ENCODE data around the gene MSRB1. TPM values are rescaled to one million over a fixed set of nuclear protein-coding genes. Genes with fewer than 3 reads are reported as not detected.
A peak's percentile ranks its signal among the peaks of the same experiment; 100 is the strongest.
"Not testable (repeated sequence)": the region's sequence is repeated elsewhere in the genome, so short reads cannot be mapped to it uniquely, and the experiment has no call there.

Gene MSRB1
- polyA plus RNA-seq, 4 donors, result 62.5 to 86.2 (median 67.2) TPM

DNA sequence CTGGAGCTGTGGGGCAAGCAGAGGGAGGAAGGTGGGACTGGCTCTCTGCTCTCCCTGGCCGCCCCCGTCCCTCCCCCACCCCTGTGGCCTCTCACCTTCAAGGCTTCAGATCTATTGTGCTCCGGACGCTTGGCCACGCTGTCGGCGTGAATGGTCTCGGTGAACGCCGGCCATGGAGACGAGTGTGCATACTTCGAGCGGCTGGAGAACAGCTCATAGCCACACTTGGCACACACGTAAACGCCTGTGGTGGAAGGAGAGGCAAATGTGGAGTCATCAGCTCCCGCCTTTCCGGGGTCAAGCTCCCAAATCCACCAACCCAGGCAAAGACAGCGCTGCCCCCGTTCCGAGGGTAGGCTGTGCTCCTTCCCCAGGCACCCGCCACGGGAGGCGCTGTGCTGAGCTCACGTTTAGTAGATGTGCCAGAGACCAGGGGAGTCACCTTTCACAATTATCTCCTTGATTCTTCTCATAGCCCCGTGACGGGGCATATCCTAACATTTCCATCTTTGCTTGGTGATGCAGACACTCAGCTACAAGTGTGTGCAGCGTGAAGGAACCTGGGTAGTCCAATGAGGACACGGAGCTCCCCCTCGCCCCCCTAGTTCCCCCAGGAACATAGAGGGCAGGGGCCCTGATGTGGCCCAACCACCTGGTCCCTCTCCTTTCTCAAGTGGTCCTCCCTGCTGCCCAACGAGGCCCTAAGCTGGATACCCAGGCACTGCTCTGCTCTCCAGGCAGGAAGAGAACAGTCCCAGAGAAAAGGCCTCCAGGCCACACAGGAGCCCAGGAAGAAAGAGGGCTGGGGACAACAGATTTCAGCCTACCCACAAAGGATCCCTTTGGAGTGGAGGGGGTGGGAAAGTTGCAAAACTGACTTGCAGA, 1.6 kb downstream of the MSRB1 start:
- no peak for DNase-seq (ENCODE audit: low read depth in 4 of 4, low spot score in 3 of 4)

DNA sequence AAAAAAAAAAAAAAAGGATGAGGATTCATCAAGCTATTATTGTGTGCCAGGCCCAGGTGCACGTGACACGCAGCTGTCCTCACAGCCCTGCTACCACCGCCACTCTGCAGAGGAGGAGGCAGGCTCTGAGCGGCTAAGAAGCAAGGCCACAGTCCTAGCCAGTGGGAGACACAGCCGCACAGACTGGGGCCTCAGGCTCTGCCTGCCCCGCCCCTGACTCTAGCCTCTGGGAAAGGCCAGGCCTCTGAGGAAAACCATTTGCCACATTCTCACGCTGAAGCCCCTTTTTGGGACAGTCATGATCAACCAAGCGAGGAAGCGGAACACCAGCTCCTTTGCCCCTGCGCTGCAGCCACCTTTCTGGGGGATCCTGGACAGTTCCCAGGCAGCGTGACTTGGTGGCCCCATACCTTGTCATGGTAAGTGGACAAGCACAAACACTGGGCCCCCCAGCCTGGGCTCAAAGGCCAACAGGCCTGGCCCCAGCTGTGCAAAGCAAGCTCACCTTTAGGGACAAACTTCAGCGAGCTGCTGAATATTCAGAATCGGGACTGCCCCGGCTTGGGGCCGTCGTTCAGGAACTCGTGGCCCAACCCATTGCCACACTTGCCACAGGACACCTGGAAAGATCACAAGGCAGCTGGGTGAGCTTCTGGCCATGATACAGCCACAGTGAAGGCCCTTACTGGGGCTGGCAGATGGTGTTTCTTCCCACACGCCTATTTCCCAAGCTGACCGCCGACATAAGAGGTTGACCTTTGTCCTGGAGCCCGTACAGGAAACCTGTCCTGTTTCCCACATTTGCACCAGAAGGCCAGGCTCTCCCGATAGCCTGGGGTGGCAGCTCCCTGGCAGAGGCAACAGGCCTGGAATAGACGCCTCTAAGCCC, 2.5 kb downstream of the MSRB1 start:
- no peak for DNase-seq (ENCODE audit: low read depth in 4 of 4, low spot score in 3 of 4)

DNA sequence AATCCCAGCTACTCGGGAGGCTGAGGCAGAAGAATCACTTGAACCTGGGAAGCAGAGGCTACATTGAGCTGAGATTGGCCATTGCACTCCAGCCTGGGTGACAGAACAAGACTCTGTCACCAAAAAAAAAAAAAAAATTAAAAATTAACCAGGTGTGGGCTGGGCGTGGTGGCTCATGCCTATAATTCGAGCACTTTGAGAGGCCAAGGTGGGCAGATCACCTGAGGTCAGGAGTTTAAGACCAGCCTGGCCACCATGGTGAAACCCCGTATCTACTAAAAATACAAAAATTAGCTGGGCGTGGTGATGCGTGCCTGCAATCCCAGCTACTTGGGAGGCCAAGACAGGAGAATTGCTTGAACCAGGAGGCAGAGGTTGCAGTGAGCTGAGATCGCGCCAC, 3.2 kb downstream of the MSRB1 start:
- not testable (repeated sequence) for DNase-seq (ENCODE audit: low read depth in 4 of 4, low spot score in 3 of 4)

DNA sequence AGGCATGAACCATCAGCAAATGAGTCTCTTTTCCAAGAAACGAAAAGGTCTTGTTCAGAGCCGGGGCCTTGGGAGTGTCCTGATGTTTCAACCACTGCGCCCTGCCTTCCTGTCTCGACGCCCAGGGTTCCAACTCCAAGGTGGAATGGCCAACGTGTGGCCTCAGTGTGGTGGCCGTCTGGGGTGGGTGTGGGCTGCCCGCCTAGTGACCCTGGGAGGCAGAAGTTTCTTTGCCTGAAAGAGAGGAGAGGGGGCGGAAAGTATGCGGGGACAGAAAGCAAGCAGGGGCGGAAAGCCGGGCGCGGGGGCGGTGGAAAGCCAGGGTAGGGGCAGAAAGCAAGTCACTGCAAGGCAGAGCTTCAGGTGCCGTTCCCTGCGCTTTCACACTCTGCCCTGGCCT, 4.1 kb downstream of the MSRB1 start:
- DNase-seq (ENCODE audit: low read depth in 4 of 4, low spot score in 3 of 4), result no peak

DNA sequence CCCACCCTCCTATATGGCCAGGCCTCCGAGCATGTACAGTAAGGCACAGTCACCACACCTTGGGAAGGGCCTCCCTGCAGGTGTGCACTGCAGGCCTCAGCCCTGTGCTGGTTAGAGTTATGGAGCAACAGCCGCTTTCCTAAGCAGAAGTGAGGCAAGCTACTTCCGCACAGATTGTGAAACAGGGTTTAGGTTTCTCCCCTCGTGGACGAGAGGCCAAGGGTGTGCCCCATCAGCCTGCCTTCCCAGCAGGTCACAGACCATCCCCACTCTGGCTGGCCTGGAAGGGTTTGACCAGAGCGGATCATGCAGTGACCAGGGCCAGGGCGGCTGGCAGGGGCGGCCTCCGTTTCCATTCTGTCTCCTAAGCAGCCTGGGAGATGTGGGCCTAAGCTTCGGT, 4.7 kb downstream of the MSRB1 start:
- no peak for DNase-seq (ENCODE audit: low read depth in 4 of 4, low spot score in 3 of 4)

DNA sequence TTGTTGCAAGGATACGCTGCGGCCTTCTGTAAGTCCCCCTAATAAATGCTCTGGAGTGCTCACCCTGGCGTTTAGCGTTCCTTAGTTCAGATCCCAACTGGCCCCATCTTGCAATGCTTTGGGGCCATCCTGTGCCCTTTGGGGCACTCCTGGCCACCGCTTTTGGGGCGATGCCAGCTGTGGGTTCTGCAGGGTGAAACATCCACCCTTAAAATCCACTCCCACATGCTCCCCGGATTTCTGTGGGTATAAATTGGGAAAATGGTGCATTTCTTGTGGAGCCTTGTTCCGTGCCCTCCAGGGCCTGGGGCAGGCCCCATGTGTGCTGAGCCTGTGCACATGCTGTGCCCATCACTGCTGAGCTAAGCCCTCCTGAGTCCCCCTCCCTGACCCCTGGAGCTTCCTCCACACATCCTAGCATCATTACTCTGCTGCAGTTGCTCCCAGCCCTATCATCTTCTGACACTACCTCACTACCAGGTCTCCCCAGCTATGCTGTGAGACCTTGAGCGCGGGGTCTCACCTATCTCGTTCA, 6.0 kb downstream of the MSRB1 start:
- no peak for DNase-seq (ENCODE audit: low read depth in 4 of 4, low spot score in 3 of 4)

DNA sequence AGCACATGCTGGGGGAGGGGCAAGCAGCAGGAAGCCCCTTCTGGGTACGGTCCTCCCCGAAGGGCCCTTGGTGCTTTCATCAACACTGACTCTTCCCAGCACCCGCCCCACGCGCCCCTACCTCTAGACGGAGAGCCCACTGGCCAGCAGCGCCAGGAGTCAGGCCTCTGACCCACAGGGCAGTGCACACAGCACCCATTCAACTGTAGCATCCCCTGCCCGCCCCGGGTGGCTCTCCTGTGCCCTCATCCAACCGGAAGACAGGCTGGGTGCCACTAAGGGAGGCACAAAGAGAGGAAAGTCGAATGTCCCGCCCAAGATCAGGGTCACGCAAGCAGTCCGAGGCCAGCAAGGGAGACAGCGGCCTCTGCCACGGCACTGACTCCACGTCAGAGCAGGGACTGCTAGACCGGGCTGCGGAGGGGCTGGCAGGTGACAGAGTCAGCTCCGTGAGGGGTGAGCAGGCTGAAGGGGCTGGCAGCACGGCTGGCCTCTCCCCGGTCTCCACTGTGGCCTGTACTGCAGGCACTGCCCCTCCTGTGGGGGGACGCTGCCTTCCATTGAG, 9.8 kb downstream of the MSRB1 start:
- no peak for DNase-seq (ENCODE audit: low read depth in 4 of 4, low spot score in 3 of 4)

DNA sequence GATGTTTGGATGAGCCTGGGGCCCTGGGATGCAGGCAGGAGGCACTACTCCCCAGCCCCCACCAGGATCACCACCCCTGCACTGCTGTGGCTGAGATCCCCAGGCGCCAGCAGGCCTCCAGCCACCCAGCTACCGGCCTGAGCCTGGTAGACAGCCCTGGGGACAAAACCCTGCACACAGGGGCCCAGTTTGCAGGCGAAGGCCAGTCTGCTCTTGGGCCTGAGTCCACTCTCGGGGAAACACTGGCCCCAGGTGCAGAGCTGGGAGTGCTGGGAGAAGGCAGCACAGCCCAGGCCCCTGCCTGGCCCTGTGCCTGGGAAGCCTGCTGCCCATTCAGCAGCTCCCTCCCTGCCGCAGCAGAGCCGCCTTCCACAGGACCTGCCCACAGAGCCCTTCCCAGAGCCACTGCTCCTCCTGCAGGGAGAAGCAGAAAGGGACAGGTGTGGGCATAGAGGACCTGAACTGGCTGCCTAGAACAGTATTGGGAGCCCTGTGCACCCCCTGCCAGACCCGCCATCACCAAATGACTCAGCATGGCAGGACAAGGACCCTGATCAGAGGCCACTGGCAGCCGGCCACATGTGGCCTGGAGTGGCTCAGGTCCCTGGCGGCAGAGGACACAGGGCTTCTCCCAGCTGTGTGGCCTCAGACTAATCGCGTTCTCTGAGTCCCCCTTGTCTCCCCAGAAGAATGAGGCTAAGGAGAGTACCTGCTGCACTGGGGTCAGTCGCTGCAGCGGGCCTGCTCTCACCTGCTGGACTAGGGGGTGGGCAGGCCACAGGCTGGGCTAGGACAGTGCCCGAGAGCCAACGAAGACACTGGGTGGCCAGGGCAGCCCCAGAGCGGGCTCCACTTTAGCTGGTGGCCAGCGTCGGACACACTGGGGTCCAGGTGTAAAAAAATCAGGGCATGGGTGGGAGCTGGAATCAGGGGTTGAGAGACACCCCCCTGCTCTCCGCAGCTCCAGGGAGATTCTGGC, 10.7 kb downstream of the MSRB1 start:
- DNase-seq (ENCODE audit: low read depth in 4 of 4, low spot score in 3 of 4), result no peak

DNA sequence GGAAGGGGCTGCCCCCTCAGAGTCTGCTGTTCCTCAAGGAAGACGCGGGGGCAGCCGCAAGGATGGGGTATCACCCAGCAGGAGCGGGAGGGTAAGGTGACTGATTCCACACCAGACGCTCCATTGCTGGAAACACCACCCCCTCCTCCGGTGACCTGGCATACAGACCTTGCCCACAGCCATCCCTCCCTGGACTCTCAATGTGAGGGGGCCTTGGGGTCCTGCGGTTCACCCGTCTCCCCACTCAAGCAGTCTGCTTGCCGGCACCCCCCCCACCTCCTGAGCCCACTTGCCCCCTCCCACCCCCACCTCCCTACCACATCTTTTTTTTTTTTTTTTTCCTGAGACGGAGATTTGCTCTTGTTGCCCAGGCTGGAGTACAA, 12.7 kb downstream of the MSRB1 start:
- DNase-seq (ENCODE audit: low read depth in 4 of 4, low spot score in 3 of 4), result no peak

DNA sequence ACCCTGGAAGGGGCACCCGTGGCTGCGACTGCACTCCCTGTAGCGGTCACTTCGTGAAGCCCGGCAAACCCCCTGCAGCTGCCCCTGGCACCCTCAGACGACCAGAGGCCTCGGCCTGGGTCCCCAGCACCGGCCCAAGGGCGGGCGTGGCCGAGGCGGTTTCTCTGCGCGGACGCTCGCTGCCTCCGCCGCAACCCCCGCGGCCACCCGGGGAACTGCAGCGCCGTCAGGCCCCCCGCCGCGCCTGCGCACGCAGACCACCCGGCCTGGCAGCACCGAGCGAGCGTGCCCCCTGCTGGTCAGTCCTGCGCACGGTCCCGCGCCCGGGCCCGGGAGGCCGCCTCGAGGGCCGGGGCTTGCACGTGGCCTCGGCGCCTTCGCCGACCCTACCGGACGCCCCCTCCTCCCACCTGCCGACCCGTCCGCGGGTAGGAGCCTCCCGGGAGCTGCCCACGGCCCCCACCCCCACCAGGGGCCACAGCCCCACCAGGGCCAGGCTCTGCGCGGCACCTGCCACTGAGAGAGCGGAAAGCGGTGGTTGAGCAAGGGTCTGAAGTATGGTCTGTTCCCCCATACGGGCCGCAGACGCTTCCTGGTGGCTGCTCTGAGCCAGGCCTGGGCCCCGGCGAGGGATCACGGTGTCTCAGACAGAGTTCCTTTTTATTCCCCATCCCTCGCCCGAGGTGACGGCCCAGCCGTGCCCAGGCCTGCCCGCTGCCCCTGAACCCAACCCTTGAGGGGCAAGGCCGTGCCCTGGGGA, 13.2 kb downstream of the MSRB1 start:
- DNase-seq (ENCODE audit: low read depth in 4 of 4, low spot score in 3 of 4), result peak; percentile 68 to 83 (median 74)

DNA sequence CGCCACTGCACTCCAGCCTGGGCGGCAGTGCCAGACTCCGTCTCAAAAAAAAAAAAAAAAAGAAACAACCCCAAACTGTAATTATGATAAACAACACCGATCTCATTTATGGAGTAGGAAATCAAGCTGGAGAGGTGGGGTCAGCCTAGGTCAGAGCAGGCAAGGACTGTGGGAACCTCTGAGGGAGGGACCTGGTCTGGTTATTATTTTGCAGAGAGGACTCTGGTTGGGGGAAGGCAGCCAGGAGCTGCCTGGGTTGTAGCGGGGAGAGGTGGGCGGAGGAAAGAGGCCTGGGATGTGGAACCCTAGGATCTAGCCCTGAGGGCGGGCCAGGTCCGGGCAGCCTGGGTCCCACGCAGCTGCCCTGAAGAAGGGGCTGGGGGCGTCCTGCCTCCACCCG, 13.9 kb downstream of the MSRB1 start:
- DNase-seq (ENCODE audit: low read depth in 4 of 4, low spot score in 3 of 4), result no peak

DNA sequence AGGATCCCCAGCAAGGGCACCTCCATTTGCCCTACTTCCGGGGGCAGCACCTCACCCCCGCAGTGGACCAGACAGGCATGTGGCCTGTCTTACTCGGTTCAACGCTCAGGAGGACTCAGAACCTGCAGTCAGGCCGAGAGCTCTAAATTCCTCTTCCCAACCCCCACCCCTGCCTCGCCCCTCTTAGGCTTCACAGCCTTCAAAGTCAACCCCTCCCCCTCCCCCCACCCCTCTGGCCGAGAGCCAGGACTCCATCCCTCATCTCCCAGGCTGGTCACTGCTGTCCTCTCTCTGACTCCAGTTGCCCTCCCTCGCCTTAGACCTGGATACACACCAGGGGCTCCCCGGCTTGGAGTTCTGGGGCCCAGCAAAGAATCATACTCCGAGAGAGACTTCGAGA, 16.7 kb downstream of the MSRB1 start:
- no peak for DNase-seq (ENCODE audit: low read depth in 4 of 4, low spot score in 3 of 4)

DNA sequence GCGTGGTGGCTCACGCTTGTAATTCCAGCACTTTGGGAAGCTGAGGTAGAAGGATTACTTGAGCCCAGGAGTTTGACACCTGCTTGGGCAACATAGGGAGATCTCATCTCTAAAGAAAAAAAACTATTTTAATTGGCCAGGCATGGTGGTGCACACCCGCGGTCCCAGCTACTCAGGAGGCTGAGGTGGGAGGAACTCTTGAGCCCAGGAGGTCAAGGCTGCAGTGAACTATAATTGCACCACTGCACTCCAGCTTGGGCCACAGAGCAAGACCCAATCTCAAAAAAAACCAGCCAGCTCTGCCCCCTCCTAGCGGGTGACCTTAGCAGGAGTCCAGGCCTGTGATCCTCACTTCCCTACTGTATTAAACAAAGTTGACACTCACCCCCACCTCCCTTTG, 18.9 kb downstream of the MSRB1 start:
- no peak for DNase-seq (ENCODE audit: low read depth in 4 of 4, low spot score in 3 of 4)

DNA sequence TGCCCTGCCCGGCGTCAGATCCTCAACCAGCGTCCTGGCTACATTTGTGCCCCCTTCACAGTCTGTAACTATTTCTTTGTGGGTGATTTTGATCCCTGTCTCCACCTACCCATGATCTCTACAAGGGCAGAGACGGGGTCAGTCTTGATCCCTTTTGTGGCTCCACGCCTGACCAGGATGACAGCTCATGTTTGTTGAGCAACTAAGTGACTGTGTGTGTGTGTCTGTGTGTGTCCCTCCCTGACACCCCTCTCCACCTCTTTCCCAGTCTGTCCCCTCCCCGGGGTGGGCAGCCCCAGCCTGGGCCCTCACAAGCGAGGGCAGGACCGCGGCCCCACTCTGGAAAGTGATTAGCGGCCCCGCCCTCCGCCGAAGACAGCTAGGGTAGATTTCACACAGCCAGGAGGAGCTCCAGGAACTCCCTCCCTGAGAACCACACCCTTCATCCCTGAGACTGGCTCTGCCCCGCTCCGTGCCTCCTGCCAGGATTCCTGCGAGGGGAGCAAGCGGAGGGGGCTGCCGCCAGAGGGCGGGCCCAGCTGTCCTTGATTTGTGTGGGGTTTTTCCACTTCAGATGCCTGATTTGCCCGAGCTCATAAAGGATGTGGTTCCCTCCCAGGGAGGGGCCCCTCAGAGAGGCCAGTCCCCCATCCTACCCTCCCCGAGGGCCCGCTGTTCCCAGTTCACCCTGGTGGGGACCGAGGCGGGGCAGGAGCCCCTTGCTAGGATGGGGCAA, 19.5 kb downstream of the MSRB1 start:
- DNase-seq (ENCODE audit: low read depth in 4 of 4, low spot score in 3 of 4), result no peak

DNA sequence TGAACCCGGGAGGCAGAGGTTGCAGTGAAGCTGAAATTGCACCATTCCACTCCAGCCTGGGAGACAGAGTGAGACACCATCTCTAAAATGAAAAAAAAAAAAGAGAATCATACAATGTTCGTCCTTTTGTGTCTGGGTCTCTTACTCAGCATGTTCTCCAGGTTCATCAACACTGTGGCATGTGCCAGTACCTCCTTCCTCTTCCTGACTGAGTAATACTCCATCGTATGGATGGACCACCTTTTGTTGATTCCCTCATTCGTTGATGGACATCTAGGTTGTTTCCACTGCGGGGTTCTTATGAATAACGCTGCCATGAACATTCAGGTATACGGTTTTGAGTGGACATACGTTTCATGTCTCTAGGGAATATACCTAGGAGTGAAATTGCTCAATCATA, 20.6 kb downstream of the MSRB1 start:
- no peak for DNase-seq (ENCODE audit: low read depth in 4 of 4, low spot score in 3 of 4)

DNA sequence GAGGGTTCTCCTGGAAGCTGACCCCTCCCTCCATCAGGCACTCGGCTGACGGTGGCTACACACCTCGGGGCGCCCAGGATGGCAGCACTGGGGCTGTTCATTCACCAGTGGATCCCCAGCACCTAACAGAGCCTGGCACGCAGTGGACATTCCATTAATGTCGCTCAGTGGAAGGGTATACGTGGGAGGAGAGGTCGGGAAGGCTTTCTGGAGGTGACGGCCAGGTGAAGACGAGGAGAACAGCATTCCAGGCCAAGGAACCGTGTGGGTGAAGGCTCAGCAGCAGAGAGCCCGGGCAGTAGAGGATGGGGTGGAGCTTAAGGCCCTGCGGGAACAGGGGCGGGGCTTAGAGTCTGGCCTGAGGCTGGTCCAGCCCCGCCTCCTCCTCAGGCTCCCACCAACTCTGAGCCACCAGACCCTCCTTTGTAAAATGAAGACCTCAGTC, 22.2 kb downstream of the MSRB1 start:
- no peak for DNase-seq (ENCODE audit: low read depth in 4 of 4, low spot score in 3 of 4)

DNA sequence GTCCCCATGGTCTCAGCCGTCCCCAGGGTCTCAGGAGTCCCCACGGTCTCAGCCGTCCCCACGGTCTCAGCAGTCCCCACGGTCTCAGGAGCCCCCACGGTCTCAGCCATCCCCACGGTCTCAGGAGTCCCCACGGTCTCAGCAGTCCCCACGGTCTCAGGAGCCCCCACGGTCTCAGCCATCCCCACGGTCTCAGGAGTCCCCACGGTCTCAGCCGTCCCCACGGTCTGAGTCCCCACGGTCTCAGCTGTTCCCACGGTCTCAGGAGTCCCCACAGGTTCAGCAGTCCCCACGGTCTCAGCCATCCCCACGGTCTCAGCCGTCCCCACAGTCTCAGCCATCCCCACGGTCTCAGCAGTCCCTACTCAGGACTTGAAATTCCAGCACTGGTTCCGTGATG, 22.9 kb downstream of the MSRB1 start:
- DNase-seq (ENCODE audit: low read depth in 4 of 4, low spot score in 3 of 4), result not testable (repeated sequence)

DNA sequence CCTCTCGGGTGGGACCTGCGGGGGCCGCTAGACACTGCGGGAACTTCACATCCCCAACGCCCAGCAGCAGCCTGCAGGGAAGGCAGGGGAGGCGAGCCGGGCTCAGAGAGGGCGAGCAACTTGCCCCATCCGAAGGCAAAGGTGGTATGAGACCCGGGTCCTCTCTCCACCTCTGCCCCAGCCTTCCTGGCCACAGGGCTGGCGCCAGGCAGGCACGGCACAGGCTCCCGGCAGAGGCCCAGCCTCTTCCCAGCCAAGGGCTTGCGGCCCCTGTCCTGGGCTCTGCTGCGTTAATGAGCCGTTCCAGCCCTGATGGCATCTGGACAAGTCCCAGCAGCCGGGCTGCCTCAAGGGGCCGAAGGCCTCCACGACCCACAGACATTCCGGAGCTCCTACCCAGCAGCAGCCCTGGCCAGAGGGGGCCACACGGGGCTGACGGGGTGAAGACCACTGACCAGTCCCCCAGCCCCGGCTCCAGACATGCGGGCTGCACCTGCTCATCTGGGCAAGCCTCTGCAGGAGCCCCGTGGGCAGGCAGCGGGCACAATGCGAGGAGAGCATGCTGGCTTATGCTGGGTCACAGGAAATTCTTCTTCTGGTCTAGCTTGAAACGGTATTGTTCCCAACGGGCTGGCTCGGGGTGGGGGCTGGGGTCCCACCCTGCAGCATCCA, 23.5 kb downstream of the MSRB1 start:
- no peak for DNase-seq (ENCODE audit: low read depth in 4 of 4, low spot score in 3 of 4)

Measured in right renal pelvis (tissue), 4 donors.